Activated CD8-positive, alpha-beta T cell treated with anti-CD3 and anti-CD28 coated beads for 36 hours (primary cell): ENCODE data around the gene GPR32. TPM values are rescaled to one million over a fixed set of nuclear protein-coding genes. Genes with fewer than 3 reads are reported as not detected.
"Not testable (repeated sequence)": the region's sequence is repeated elsewhere in the genome, so short reads cannot be mapped to it uniquely, and the experiment has no call there.

Source experiments
- ATAC-seq: fragments of 200-7000 bp; cut with Tn5 transposase; one replicate; pipeline ENCODE4 v1.10.0; 2021; ENCODE audit warnings: mild to moderate bottlenecking, moderate library complexity
- CTCF ChIA-PET: fragments of 350-600 bp; sonication (Branson Sonifier 250); formaldehyde crosslinking; loops from one replicate; lab custom pipeline; 2021; ENCODE audit warnings: antibody characterized with exemption; lab: Charles Lee
- POLR2A ChIA-PET: fragments of 350-600 bp; sonication (Branson Sonifier 250); formaldehyde crosslinking; loops from one replicate; lab custom pipeline; 2021; ENCODE audit warnings: antibody characterized with exemption; lab: Charles Lee
- DNase-seq: peaks from one replicate; pipeline ENCODE4 v3.0.0-alpha.2; 2020
- H3K27ac Mint-ChIP-seq: one replicate; pipeline ENCODE4 v1.8.0; 2021; ENCODE audit warnings: mild to moderate bottlenecking, mixed read lengths
- H3K27me3 Mint-ChIP-seq: one replicate; pipeline ENCODE4 v1.8.0; 2021; ENCODE audit warnings: mixed read lengths
- H3K36me3 Mint-ChIP-seq: one replicate; pipeline ENCODE4 v1.8.0; 2021; ENCODE audit warnings: low read depth, mixed read lengths
- H3K4me1 Mint-ChIP-seq: one replicate; pipeline ENCODE4 v1.8.0; 2021; ENCODE audit warnings: low read depth, mixed read lengths
- H3K4me3 Mint-ChIP-seq: one replicate; pipeline ENCODE4 v1.8.0; 2021; ENCODE audit warnings: mild to moderate bottlenecking, moderate library complexity, mixed read lengths
- H3K9me3 Mint-ChIP-seq: one replicate; pipeline ENCODE4 v1.8.0; 2021; ENCODE audit warnings: mixed read lengths
- CTCF ChIP-seq: fragments of 200-600 bp; IDR thresholded peaks from one replicate; pipeline ENCODE4 v1.8.0; 2022; ENCODE audit warnings: antibody characterized with exemption, mild to moderate bottlenecking
- intact Hi-C: fragments of 100-400 bp; cut with micrococcal nuclease; formaldehyde crosslinking; loops from one replicate; pipeline ENCODE4 v1.10.0; 2022
- total RNA-seq, 2 experiments: library from RNA; stranded (reverse); gene quantifications; one replicate each; pipeline ENCODE4 v1.2.3, GENCODE V29; 2021

GPR32 gene
- total RNA-seq, 2 experiments from 2014 or later = not detected

DNA sequence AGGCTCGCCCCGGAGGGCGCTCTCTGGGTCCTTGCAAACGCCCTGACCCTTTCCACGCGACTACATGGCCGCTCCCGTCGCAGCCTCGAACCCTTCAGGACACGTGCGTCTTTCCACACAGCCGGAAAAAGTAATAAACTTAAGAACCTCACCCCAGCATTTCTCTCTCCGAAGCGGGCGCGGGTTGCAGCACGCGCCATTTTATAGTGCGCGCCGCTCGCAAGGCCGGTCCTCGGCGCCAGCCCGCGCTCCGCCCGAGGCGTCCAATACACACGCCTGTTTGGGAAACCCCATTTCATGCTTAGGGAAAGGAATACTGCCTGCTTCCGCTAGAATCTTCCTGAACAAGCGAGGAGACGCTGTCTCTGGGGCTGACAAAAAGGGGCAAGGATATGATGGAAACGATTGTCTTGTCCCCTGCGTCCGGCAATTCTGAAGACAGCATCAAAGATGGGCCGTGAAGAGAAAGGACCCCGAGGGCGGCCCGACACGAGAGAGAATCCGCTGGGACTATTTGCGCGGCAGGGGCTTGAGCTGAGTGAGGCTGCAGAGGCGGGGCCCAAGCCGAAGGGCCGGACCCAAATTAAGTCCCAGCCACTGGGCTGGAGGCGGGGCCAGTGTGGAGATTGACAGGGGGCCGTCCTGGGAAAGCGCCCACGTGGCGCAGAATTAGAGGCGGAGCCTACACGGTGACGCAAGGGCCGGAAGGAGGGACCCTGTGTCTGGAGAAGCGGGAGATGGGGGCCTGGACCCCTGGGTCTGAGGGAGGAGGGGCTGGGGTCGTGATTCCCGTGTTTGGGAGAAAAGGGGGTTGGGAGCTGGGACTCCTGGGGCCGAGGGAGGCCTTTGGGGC lies 34.4 kb downstream of the GPR32 start:
- H3K27ac Mint-ChIP-seq = peak overlapping the region; percentile 100
- peaks cover 43% of the 10 kb centered on the region for H3K36me3 Mint-ChIP-seq
- ChIA-PET POLR2A (interaction anchor here (0.6 to 6.7 kb wide), 17 partner anchors 9 to 636 kb away, joined by 3 to 99 read pairs (median 4); partner anchors contain the start of genes ACP4 and JOSD2), CTCF (interaction anchor here (0.7 to 1.7 kb wide), 3 partner anchors 10 to 118 kb away, joined by 3 to 6 read pairs (median 3); no protein-coding TSS in a partner anchor)
- H3K27me3 Mint-ChIP-seq = no peaks in the 10 kb centered on the region
- ATAC-seq (peak; percentile 97), DNase-seq (peak; percentile 100)
- peaks cover 29% of the 10 kb centered on the region for H3K4me1 Mint-ChIP-seq
- peak overlapping the region; percentile 95 for H3K4me3 Mint-ChIP-seq
- no peaks in the 10 kb centered on the region for H3K9me3 Mint-ChIP-seq
- intact Hi-C loops = loop anchor here (10.0 kb wide), 1 partner anchor 120 kb away; no protein-coding TSS in a partner anchor
- TF ChIP-seq CTCF = no peak

GRCh38 chr19:50808856-50809255 lies 38.6 kb downstream of the GPR32 start:
- POLR2A ChIA-PET = interaction anchor here (3.1 kb wide), 1 partner anchor 13 kb away, joined by 24 read pairs; no protein-coding TSS in a partner anchor

DNA sequence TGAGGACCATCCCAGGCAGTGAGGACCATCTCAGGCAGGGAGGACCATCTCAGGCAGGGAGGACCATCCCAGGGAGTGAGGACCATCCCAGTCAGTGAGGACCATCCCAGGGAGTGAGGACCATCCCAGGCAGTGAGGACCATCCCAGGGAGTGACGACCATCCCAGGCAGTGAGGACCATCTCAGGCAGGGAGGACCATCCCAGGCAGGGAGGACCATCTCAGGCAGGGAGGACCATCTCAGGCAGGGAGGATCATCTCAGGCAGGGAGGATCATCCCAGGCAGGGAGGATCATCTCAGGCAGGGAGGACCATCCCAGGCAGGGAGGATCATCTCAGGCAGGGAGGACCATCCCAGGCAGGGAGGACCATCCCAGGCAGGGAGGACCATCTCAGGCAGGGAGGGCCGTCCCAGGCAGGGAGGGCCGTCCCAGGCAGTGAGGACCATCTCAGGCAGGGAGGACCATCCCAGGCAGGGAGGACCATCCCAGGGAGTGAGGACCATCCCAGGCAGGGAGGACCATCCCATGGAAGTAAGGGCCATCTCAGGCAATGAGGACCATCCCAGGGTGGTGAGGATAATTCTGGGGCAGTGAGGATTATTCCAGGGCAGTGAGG lies 41.5 kb downstream of the GPR32 start:
- ChIA-PET POLR2A (interaction anchor here (4.6 kb wide), 1 partner anchor 8 kb away, joined by 22 read pairs; no protein-coding TSS in a partner anchor), CTCF (interaction anchor here (0.8 kb wide), 1 partner anchor 8 kb away, joined by 3 read pairs; no protein-coding TSS in a partner anchor)
- peaks cover 28% of the 10 kb centered on the region for H3K27me3 Mint-ChIP-seq
- H3K9me3 Mint-ChIP-seq, H3K27ac Mint-ChIP-seq, intact Hi-C loops, H3K4me1 Mint-ChIP-seq, H3K36me3 Mint-ChIP-seq, H3K4me3 Mint-ChIP-seq, DNase-seq, ATAC-seq: not testable (repeated sequence)

More at GRCh38 chr19:50808856-50809255, 38.6 kb downstream of the GPR32 start:
- no peak for TF ChIP-seq CTCF
- Mint-ChIP-seq H3K4me3 (no peak overlapping the region), H3K27me3 (peaks cover 8% of the 10 kb centered on the region), H3K9me3 (no peaks in the 10 kb centered on the region), H3K4me1 (peaks cover 8% of the 10 kb centered on the region), H3K27ac (no peak overlapping the region), H3K36me3 (peaks cover 7% of the 10 kb centered on the region)
- CTCF ChIA-PET = no interaction called here
- ATAC-seq (no peak), DNase-seq (no peak)
- intact Hi-C loops = loop anchor here (10.0 kb wide), 1 partner anchor 116 kb away; no protein-coding TSS in a partner anchor

DNA sequence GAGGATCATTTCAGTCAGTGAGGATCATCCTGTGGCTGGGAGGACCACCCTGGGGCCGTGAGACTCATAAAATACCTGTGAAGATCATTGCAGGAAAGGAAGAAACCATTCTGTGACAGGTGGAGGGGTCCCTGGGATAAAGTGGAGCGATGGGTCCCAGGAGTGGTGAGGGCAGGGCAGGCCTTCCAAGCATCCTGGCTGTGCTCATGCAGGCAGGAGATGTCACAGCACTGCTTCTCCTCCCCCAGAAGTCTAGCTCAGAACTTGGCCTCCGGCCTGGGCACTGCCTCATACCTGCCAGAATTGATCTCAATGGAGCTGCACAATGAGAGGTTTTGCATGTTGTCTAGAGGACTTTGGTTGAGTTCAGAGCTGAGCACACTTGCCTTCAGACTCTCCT lies 42.2 kb downstream of the GPR32 start:
- intact Hi-C loops = no loop called here
- peaks cover 12% of the 10 kb centered on the region for H3K4me1 Mint-ChIP-seq
- POLR2A ChIA-PET = interaction anchor here (4.6 kb wide), 1 partner anchor 9 kb away, joined by 22 read pairs; no protein-coding TSS in a partner anchor
- no peak for TF ChIP-seq CTCF
- ATAC-seq (no peak), DNase-seq (no peak)
- H3K9me3 Mint-ChIP-seq = no peaks in the 10 kb centered on the region
- H3K27ac Mint-ChIP-seq = no peak overlapping the region
- peaks cover 3% of the 10 kb centered on the region for H3K36me3 Mint-ChIP-seq
- CTCF ChIA-PET = no interaction called here
- H3K4me3 Mint-ChIP-seq = no peak overlapping the region
- peaks cover 33% of the 10 kb centered on the region for H3K27me3 Mint-ChIP-seq

GRCh38 chr19:50814883-50815282 lies 44.6 kb downstream of the GPR32 start:
- TF ChIP-seq CTCF = no peak
- no peak overlapping the region for H3K27ac Mint-ChIP-seq
- H3K36me3 Mint-ChIP-seq = peaks cover 3% of the 10 kb centered on the region
- intact Hi-C loops = no loop called here
- H3K9me3 Mint-ChIP-seq = no peaks in the 10 kb centered on the region
- POLR2A ChIA-PET = interaction anchor here (0.7 to 4.6 kb wide), 2 partner anchors 11 to 19 kb away, joined by 3 to 22 read pairs; no protein-coding TSS in a partner anchor
- DNase-seq (no peak), ATAC-seq (no peak)
- no peak overlapping the region for H3K4me3 Mint-ChIP-seq
- H3K27me3 Mint-ChIP-seq = peaks cover 53% of the 10 kb centered on the region
- CTCF ChIA-PET = interaction anchor here (1.9 kb wide), 1 partner anchor 107 kb away, joined by 7 read pairs; no protein-coding TSS in a partner anchor
- H3K4me1 Mint-ChIP-seq = peaks cover 30% of the 10 kb centered on the region
